Measurements from ENCODE around the gene FAIM2.

- no peak for TF ChIP-seq CTCF (IDR thresholded peaks at IDR 0.05; ENCODE audit: low read depth, low read length)
- no peak for TF ChIP-seq EZH2phosphoT487 (IDR thresholded peaks at IDR 0.05; ENCODE audit: low read depth)
Observed at GRCh38 chr12:49903700-49904423, at the start of gene FAIM2.

Data from OCI-LY3 (cell line).